MM.1S (cell line): Measurements from ENCODE around the gene COL4A5.

ENCODE experiments used
- CTCF ChIP-seq: fragments of 300-600 bp; sonication (generic); IDR thresholded peaks from 2 replicates; pipeline ENCODE4 v1.5.1; 2016; ENCODE audit warnings: antibody characterized with exemption, low read length, mixed read lengths
- EZH2 ChIP-seq: fragments of 300-600 bp; sonication (generic); optimal IDR thresholded peaks from 2 replicates; pipeline ENCODE3; 2017; ENCODE audit warnings: low read depth, mild to moderate bottlenecking, antibody characterized with exemption, low read length, mixed read lengths
- EZH2phosphoT487 ChIP-seq: fragments of 300-600 bp; sonication (generic); IDR thresholded peaks from 2 replicates; pipeline ENCODE4 v1.6.1; 2018; ENCODE audit warnings: antibody characterized with exemption, low read length

- TF ChIP-seq CTCF (no peak), EZH2 (no peak), EZH2phosphoT487 (no peak)
Observed at GRCh38 chrX:108573136-108573535, 133.5 kb downstream of the COL4A5 start.
